Calu3 (cell line): ENCODE data around the gene PDE7B. TPM values are rescaled to one million over a fixed set of nuclear protein-coding genes. Genes with fewer than 3 reads are reported as not detected.

ENCODE experiments used
- BruUV-seq: library from RNA; stranded (reverse); fragments of 400-500 nt; replicated peaks from 2 replicates; lab custom pipeline; 2021; lab: Mats Ljungman, UMichigan
- CTCF ChIA-PET: fragments of 300-600 bp; sonication (Branson Sonifier 250); formaldehyde crosslinking; loops from one replicate; lab custom pipeline; 2022; ENCODE audit warnings: antibody characterized with exemption; lab: Charles Lee
- DNase-seq: peaks from one replicate; pipeline ENCODE4 v3.0.0; 2022
- H3K27ac Mint-ChIP-seq: one replicate; pipeline ENCODE4 v1.8.0; 2022; ENCODE audit warnings: mixed read lengths; ENCODE audit not compliant: unreplicated experiment
- H3K27me3 Mint-ChIP-seq: one replicate; pipeline ENCODE4 v1.8.0; 2022; ENCODE audit warnings: mixed read lengths; ENCODE audit not compliant: unreplicated experiment
- H3K36me3 Mint-ChIP-seq: one replicate; pipeline ENCODE4 v1.8.0; 2022; ENCODE audit warnings: mild to moderate bottlenecking, moderate library complexity, mixed read lengths; ENCODE audit not compliant: insufficient read depth, unreplicated experiment
- H3K4me1 Mint-ChIP-seq: one replicate; pipeline ENCODE4 v1.8.0; 2022; ENCODE audit warnings: mild to moderate bottlenecking, low read depth, mixed read lengths; ENCODE audit not compliant: unreplicated experiment
- H3K4me3 Mint-ChIP-seq: one replicate; pipeline ENCODE4 v1.8.0; 2022; ENCODE audit warnings: mild to moderate bottlenecking, low read depth, moderate library complexity, mixed read lengths; ENCODE audit not compliant: unreplicated experiment
- H3K9me3 Mint-ChIP-seq: one replicate; pipeline ENCODE4 v1.8.0; 2022; ENCODE audit warnings: low read depth, mixed read lengths; ENCODE audit not compliant: unreplicated experiment
- CTCF ChIP-seq: fragments of 200-600 bp; IDR thresholded peaks from one replicate; pipeline ENCODE4 v1.8.0; 2022; ENCODE audit warnings: antibody characterized with exemption; ENCODE audit not compliant: unreplicated experiment
- intact Hi-C: fragments of 100-400 bp; cut with micrococcal nuclease; formaldehyde crosslinking; loops from one replicate; pipeline ENCODE4 v1.10.0; 2022; ENCODE audit not compliant: unreplicated experiment
- total RNA-seq: library from RNA; stranded (reverse); gene quantifications from 2 replicates; pipeline ENCODE4 v1.2.3, GENCODE V29; 2022

The PDE7B gene
- total RNA-seq, 1 experiment from 2014 or later: 0.09 TPM

GRCh38 chr6:136155191-136155590 is 303.7 kb downstream of the PDE7B start:
- no TSS peak for BruUV-seq
- DNase-seq: no peak
- Mint-ChIP-seq H3K36me3 (no peaks in the 10 kb centered on the region), H3K27me3 (no peaks in the 10 kb centered on the region), H3K27ac (no peak overlapping the region), H3K4me1 (no peaks in the 10 kb centered on the region), H3K4me3 (no peak overlapping the region), H3K9me3 (no peaks in the 10 kb centered on the region)
- TF ChIP-seq CTCF: no peak
- CTCF ChIA-PET: interaction anchor here (1.1 kb wide), 1 partner anchor 32 kb away, joined by 3 read pairs; no protein-coding TSS in a partner anchor
- intact Hi-C loops: no loop called here

GRCh38 chr6:136157743-136158142 is 306.2 kb downstream of the PDE7B start:
- DNase-seq: no peak
- intact Hi-C loops: no loop called here
- Mint-ChIP-seq H3K36me3 (no peaks in the 10 kb centered on the region), H3K27ac (no peak overlapping the region), H3K27me3 (no peaks in the 10 kb centered on the region), H3K4me1 (no peaks in the 10 kb centered on the region), H3K9me3 (no peaks in the 10 kb centered on the region), H3K4me3 (no peak overlapping the region)
- no TSS peak for BruUV-seq
- no peak for TF ChIP-seq CTCF
- CTCF ChIA-PET: no interaction called here

GRCh38 chr6:136158387-136158821 is 306.9 kb downstream of the PDE7B start:
- H3K27me3 Mint-ChIP-seq: no peaks in the 10 kb centered on the region
- no peak for DNase-seq
- no peak overlapping the region for H3K27ac Mint-ChIP-seq
- H3K4me1 Mint-ChIP-seq: no peaks in the 10 kb centered on the region
- no peaks in the 10 kb centered on the region for H3K36me3 Mint-ChIP-seq
- intact Hi-C loops: no loop called here
- no peak for TF ChIP-seq CTCF
- H3K9me3 Mint-ChIP-seq: no peaks in the 10 kb centered on the region
- CTCF ChIA-PET: no interaction called here
- H3K4me3 Mint-ChIP-seq: no peak overlapping the region
- no TSS peak for BruUV-seq

- intact Hi-C loops: no loop called here
- no peaks in the 10 kb centered on the region for H3K4me1 Mint-ChIP-seq
- DNase-seq: no peak
- no peaks in the 10 kb centered on the region for H3K27me3 Mint-ChIP-seq
- H3K4me3 Mint-ChIP-seq: no peak overlapping the region
- H3K27ac Mint-ChIP-seq: no peak overlapping the region
- CTCF ChIA-PET: no interaction called here
- no peak for TF ChIP-seq CTCF
- H3K36me3 Mint-ChIP-seq: no peaks in the 10 kb centered on the region
- H3K9me3 Mint-ChIP-seq: peaks cover 3% of the 10 kb centered on the region
- BruUV-seq: no TSS peak
These were observed 307.5 kb downstream of the PDE7B start for GRCh38 chr6:136158971-136159370.
